GM10248 (cell line): Measurements from ENCODE around the gene ZMPSTE24.

ENCODE experiments used
- CTCF ChIA-PET: fragments of 300-600 bp; sonication (Branson Sonifier 250); formaldehyde crosslinking; extraction: SDS; loops from one replicate; lab custom pipeline; 2021; ENCODE audit warnings: antibody characterized with exemption; lab: Yijun Ruan, JAX
- POLR2A ChIA-PET: fragments of 350-650 bp; sonication (Branson Sonifier 250); formaldehyde crosslinking; extraction: SDS; loops from one replicate; lab custom pipeline; 2020; ENCODE audit warnings: antibody characterized with exemption; lab: Yijun Ruan, JAX
- DNase-seq: peaks from one replicate; pipeline ENCODE4 v3.0.0; 2012; ENCODE audit errors: extremely low spot score
- CTCF ChIP-seq: IDR thresholded peaks from 2 replicates; pipeline ENCODE4 v1.5.1; 2012; ENCODE audit warnings: mild to moderate bottlenecking, low read depth; ENCODE audit errors: extremely low read depth, missing control alignments, control extremely low read depth

ZMPSTE24 gene

GRCh38 chr1:40265919-40266318 is 7.9 kb downstream of the ZMPSTE24 start:
- DNase-seq: no peak
- ChIA-PET POLR2A (no interaction called here), CTCF (interaction anchor here (1.0 to 2.0 kb wide), 7 partner anchors 10 to 122 kb away, joined by 3 to 6 read pairs (median 5); no protein-coding TSS in a partner anchor)
- TF ChIP-seq CTCF: no peak

GRCh38 chr1:40266786-40267535 is 8.9 kb downstream of the ZMPSTE24 start:
- DNase-seq: no peak
- TF ChIP-seq CTCF: no peak
- ChIA-PET POLR2A (interaction anchor here (0.6 kb wide), 1 partner anchor 32 kb away, joined by 11 read pairs; no protein-coding TSS in a partner anchor), CTCF (interaction anchor here (0.9 to 2.0 kb wide), 8 partner anchors 9 to 138 kb away, joined by 3 to 6 read pairs (median 4); no protein-coding TSS in a partner anchor)

- POLR2A ChIA-PET: no interaction called here
- CTCF ChIA-PET: interaction anchor here (1.6 to 2.0 kb wide), 2 partner anchors 8 to 27 kb away, joined by 3 to 5 read pairs; no protein-coding TSS in a partner anchor
- DNase-seq: no peak
- TF ChIP-seq CTCF: no peak
Observed at GRCh38 chr1:40267767-40268187, 9.7 kb downstream of the ZMPSTE24 start.

GRCh38 chr1:40268211-40268610 is 10.2 kb downstream of the ZMPSTE24 start:
- ChIA-PET POLR2A (no interaction called here), CTCF (interaction anchor here (1.6 kb wide), 1 partner anchor 7 kb away, joined by 3 read pairs; no protein-coding TSS in a partner anchor)
- DNase-seq: no peak
- no peak for TF ChIP-seq CTCF

GRCh38 chr1:40270152-40270834 is 12.3 kb downstream of the ZMPSTE24 start:
- POLR2A ChIA-PET: interaction anchor here (0.6 kb wide), 1 partner anchor 123 kb away, joined by 3 read pairs; no protein-coding TSS in a partner anchor
- DNase-seq: no peak
- CTCF ChIA-PET: interaction anchor here (1.4 kb wide), 2 partner anchors 25 to 118 kb away, joined by 3 to 4 read pairs; no protein-coding TSS in a partner anchor
- no peak for TF ChIP-seq CTCF

GRCh38 chr1:40272653-40273213 is 14.7 kb downstream of the ZMPSTE24 start:
- DNase-seq: no peak
- TF ChIP-seq CTCF: no peak
- ChIA-PET POLR2A (interaction anchor here (0.6 kb wide), 1 partner anchor 26 kb away, joined by 4 read pairs; no protein-coding TSS in a partner anchor), CTCF (interaction anchor here (1.0 to 2.0 kb wide), 6 partner anchors 11 to 132 kb away, joined by 3 to 6 read pairs (median 4); no protein-coding TSS in a partner anchor)
